HG03565 (cell line): Measurements from ENCODE around the gene LRRK1.

ENCODE experiments used
- ATAC-seq: cut with Tn5 transposase; IDR thresholded peaks from one replicate; pipeline ENCODE4 v1.9.1; 2021; ENCODE audit warnings: mild to moderate bottlenecking, moderate library complexity; ENCODE audit not compliant: unreplicated experiment

LRRK1 gene, protein sequence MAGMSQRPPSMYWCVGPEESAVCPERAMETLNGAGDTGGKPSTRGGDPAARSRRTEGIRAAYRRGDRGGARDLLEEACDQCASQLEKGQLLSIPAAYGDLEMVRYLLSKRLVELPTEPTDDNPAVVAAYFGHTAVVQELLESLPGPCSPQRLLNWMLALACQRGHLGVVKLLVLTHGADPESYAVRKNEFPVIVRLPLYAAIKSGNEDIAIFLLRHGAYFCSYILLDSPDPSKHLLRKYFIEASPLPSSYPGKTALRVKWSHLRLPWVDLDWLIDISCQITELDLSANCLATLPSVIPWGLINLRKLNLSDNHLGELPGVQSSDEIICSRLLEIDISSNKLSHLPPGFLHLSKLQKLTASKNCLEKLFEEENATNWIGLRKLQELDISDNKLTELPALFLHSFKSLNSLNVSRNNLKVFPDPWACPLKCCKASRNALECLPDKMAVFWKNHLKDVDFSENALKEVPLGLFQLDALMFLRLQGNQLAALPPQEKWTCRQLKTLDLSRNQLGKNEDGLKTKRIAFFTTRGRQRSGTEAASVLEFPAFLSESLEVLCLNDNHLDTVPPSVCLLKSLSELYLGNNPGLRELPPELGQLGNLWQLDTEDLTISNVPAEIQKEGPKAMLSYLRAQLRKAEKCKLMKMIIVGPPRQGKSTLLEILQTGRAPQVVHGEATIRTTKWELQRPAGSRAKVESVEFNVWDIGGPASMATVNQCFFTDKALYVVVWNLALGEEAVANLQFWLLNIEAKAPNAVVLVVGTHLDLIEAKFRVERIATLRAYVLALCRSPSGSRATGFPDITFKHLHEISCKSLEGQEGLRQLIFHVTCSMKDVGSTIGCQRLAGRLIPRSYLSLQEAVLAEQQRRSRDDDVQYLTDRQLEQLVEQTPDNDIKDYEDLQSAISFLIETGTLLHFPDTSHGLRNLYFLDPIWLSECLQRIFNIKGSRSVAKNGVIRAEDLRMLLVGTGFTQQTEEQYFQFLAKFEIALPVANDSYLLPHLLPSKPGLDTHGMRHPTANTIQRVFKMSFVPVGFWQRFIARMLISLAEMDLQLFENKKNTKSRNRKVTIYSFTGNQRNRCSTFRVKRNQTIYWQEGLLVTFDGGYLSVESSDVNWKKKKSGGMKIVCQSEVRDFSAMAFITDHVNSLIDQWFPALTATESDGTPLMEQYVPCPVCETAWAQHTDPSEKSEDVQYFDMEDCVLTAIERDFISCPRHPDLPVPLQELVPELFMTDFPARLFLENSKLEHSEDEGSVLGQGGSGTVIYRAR (N-terminal part only)

DNA sequence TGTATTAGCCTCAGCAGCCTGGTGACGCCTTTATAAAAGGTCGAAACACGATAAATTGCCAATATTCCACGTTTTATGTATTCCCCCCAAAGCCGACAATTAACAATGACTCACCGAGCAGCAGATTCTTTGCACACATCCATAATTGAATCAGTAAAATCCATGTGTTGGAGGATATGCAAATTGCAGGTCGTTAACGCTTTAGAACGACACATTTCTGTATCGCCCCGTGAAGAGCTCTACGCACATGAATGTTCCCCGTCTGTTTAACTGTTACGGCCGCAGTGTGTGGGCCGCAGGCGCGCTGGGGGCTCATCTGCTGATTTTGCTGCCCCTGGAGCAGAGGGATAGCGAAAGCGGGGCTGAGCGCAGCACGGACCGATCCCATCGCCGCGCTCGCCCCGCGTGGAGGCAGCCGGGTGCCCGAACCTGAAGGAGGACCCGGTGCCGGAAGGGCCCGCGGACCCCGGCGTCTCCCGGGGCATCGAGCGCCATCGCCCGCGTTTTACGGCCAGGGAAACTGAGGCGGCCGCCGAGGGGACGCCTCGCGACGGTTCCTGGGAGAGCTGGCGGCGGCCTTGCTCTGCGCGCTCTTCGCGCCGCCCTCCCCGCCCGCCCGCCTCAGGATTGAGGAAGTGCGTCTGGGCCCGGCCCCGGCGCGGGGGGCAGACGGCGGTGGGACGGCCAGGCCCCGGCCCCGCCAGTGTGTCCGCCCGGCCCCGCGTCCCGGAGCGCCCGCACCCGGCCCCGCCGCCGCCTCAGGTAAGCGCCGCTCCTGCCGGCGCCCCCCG, at the start of gene LRRK1:
TSS of gene LRRK1 (plus strand) at position 668 of the 791 bp plus-strand sequence. CDS start 5,276 bp downstream, outside the sequence.
- no peak for ATAC-seq

DNA sequence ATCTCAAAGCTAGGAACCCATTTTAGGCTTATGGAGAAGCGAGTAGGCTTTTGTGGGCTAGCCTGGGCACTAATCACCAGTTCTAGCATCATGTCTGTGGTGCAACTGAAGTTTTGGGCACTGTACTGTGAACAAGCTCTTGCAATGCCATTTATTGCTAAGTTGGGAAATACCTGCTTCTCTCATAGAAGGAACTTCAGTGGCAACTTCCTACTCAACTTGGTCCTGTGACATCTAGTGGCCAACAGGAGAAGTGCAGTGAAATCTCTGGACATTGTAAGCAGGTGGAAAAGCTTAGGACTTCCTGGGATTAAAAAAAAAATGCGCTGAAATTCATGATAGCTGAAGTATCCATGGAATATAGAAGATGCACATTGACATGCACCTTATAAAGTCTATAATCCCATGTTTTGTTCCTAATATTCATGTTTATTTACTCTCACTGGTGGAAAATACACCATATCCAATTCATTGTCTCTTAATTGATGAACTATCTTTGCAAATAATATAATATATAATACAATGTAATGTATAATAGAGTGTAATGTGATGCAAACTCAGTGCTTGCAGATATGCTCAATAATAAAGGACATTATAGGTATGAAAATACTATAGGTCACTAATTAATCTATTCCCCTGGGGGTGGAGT, 46.0 kb upstream of the LRRK1 start:
- peak; percentile 66 for ATAC-seq

DNA sequence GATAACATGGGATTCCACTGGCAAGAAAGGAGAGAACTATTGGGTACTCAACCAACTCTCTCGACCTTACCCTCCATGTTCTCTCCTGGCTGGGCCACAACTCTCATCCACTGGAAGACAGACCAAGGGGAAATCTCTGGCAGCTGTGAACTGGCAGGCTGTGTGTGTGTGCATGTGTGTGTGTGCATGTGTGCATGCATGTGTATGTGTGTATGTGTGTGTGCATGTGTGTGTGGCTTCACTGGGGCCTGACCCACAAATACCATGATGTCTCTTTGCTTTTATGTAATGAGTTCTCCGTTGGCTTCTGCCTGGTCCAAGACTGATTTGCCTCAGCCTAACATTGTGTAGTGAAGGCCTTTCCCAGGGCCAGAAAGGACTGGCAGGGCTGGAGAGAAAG, 43.7 kb upstream of the LRRK1 start:
- ATAC-seq: no peak

DNA sequence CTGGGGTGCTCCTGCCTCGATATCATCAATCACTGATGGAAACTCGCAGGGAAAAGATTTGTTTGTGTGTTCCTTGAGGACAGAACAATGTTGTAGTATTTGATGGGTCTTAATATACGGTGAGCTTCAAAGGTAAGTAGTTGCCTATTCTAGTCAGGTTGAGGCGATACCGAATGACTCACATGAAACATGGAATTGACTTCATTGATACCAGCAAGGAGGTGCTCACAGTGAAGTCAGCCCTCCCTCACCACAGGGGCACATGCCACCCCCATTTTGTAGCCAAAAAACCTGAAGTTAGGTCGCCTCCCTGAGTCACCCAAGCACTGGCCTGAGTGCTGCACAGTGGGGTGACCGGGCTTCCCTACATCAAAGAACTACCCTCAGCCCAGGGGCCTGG, 43.2 kb upstream of the LRRK1 start:
- no peak for ATAC-seq

DNA sequence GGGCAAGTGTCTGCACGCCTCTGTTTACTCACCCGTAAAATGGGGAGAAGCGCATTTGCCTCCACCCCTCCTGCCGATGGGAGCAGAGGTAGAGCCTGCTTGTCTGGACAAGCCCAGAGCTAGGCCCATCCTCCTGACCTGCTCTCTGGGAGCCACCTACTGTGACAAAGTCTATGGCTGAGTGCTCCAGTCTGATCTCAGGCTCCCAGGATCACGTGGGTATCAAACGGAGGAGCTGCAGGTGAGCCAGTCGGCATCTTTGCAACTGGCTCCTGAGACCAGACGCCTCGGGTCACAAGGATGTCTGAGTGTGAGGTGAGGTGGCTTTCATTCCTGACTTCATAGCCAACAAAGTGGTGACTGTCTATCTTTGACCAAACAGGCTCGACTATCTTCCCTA, 41.6 kb upstream of the LRRK1 start:
- ATAC-seq: no peak

DNA sequence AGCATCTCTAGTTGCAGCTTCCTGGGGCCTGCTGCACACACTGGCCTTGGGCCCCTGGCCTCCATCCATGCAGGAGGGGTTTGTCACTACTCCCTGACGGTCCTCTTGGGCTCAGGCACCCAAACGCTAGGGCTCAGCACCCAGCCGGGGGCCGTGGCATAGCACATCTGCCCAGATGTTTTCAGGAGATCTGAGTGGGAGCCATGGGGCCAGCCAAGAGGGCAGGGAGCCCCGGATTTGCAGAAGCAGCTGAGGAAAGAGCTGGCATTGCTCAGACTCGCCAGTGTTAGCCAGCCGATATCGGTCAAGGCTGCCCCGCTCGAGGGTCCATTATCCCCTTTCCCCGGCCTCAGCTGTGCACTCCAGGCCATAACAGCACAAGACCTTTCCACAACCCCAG, 41.0 kb upstream of the LRRK1 start:
- no peak for ATAC-seq

DNA sequence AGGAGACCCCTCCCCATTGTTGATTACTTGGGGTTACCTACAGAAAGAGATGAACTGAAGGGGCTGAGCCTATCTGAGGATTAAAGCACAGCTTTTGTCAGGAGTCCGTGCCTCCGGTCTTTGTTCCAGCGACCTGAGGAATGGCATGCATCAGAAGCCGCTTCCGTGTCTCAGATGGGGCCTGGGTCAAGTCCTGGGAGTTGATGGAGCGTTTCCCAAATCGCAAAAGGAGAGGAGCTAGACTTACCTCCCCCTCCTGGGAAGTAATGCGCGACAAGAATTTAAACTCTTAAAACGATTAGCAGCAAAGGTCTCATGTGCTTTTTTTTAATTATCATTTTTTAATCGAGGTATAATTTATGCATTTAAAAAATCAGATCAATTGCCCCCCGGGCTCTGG, 40.5 kb upstream of the LRRK1 start:
- no peak for ATAC-seq

DNA sequence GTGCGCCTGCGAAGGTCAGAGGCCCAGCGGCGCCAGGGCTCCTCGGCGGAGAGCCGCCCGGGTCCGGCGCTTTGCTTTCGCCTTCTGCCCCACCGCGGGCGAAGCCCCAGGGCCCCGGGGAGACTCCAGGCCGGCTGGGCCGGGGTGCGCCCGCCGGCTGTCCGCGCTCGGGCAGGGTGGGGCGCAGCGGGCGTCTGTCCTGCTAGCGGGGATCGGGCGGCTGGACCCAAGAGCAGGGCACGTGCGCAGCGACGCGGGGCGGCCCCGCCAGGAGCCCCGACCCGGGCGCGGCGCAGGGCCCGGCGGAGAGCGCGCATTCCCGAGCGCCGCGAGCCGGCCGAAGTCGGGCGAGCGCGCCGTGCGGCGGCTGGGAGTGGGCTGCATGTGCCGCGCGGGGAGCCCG, 40.1 kb upstream of the LRRK1 start:
- no peak for ATAC-seq

DNA sequence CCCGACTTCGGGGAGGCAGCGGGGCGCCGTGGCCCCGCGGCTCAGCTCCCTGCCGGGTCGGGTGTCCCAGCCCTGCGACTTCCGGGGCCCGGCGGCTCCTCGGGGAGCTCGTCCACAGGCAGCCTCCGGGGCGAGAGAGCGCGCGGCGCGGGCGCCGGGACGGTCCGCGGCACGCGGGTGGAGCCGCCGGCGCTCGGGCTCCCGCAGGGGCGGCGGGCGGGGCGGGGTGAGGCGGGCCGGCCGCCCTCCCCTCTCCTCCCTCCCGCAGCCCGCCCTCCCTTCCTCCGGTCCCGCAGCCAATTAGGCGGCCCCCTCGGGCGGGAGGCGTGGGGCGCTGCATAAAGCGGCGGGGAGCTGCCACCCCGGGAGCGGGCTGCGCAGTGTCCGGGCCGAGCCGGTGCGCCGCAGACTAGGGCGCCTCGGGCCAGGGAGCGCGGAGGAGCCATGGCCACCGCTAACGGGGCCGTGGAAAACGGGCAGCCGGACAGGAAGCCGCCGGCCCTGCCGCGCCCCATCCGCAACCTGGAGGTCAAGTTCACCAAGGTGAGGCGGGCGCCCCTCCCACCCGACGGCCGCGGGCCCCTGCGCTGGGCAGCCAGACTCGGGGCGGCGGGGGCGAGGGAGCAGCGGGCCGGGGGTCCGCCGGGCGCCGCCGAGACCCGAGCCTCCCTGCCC, 39.6 kb upstream of the LRRK1 start, which contains the start of gene ALDH1A3:
TSS of gene ALDH1A3 (plus strand) at position 368 of the 675 bp plus-strand sequence. CDS start at position 445, 77 bp downstream.
- no peak for ATAC-seq

DNA sequence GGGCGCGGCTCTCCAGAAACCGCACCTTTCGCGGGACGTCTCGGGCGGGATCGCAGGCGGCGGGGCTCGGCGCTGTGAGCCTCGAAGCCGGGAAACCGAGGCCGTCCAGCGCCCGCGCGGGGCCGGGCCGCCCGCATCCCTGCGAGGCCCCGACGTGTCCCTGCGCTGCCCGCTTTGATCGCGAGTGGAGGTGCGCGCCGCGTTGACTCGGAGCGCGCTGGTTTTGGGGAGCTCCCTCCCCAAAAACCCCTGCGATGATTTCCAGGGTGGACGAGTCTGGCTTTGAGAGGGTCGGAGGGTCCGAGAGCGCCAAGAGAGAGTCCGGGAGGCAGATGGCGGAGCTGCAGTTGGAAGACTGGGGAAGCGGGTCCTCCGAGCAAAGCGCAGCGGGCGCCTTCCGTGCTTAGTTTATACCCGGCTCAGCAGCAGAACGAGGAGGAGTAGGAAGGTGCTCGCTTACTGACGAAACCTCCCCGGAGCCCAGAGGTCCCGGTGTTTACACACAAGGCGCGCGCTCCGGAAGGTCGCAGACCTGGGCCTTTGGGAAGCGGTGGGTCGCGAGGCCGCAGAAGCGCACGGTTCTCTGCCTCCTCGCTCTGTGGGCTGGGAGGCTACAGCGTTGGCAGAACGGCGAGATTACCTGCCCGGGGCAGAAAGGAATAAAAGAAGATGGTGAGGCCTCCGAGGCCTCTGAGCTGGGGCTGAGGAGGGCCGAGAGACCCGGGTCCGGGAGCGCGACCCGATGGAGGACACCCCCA, 38.8 kb upstream of the LRRK1 start:
- ATAC-seq: no peak

DNA sequence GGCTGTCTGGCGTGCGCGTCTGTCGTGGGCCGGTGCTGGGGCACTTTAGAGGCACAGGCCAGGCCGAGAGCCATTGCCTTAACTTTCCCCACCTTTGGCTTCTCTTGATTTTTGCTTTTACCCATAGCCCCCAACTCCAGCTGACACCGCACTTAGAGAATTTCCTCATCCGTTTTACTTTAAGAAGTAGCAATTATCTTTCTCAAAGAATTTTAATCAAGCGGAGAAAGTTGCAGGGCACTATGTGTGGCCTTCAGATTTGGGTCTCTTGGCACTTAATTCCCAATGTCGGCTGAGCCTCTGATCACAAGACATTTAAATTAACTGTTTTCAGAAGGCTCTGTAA, 38.3 kb upstream of the LRRK1 start:
- no peak for ATAC-seq

DNA sequence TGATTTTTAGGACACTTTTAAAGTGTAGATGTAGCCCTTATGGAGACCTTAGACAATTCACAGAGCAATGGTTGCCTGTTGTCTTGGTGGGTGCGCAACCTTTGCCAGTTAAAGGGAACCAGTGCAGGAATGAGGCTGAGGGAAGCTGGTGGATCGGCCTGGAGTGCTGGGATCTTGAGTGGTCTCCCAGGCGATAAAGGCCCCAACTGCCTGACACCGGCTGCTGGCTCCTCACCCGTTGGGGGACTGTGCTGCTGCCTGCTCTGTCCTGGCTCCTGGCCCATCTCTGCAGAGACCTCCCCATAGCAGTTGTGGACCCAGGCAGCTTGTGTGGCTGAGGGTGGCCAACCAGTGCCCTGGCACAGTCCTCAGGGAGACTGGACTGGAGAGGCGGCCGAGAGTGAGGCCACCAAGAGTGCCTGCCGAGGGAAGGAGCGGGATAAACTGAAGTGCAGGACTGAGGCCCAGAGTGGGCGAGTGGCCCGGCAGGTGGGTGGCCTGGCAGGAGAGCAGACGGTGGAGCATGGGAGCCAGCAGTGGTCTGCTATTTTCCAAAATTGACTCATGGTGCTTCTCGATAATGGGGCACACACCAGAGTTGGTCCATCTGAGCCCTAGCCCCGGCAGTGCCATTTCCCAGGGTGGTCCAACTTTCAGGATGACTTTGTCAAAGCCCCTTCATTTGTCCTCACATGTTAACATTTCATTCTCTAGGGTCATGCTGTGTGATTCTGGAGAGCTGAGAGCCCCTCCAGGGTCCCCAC, 37.4 kb upstream of the LRRK1 start:
- ATAC-seq: no peak

DNA sequence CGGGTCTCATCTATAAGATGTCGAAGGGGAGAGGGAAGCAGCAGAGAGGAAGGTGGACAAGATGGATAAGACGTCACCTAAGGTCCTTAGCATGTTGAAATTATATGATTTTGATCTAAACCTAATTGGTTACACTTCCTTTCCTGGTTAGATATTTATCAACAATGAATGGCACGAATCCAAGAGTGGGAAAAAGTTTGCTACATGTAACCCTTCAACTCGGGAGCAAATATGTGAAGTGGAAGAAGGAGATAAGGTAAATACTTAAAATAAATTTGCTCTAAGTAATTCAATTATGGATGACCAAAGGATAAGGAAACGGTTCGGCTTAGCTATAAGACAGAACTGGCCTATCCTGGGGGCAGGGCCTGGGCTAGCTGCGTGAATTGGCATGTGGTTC, 34.0 kb upstream of the LRRK1 start:
- ATAC-seq: no peak

DNA sequence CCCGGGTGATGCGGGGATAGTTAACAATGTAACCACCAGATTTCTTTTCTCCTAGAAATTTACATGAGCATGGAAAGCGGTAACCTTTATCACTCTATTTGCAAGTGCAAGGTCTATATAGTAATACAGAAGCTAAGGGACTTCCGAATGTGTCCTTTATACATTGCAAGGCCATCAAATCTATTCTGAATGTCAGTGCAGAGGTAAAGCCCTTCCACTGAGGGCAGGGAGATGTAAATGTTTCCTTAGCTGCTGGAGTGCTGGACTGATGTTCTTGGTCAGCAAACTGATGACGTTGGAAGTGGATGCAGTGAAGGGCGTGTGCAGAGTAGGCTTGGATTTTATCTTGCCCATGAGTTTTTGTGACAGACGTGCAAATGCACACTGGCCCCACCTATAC, 33.3 kb upstream of the LRRK1 start:
- ATAC-seq: no peak

DNA sequence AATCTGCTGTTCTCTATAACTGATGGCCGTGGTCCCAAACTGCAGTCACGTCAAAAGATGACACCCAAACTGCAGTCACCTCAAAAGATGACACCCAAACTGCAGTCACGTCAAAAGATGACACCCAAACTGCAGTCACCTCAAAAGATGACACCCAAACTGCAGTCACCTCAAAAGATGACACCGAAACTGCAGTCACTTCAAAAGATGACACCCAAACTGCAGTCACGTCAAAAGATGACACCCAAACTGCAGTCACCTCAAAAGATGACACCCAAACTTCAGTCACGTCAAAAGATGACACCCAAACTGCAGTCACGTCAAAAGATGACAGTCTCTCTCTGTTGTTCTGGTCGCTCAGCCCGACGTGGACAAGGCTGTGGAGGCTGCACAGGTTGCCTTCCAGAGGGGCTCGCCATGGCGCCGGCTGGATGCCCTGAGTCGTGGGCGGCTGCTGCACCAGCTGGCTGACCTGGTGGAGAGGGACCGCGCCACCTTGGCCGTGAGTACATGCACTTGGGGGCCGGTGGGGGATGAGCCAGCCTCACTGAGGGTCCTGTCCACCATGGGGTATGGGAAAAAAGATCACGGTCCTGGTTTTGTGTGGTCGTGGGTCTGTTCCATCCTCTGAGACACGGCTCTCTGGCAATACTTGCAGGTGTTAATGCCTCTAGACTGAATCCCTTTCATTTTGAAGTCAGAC, 31.8 kb upstream of the LRRK1 start:
- no peak for ATAC-seq

DNA sequence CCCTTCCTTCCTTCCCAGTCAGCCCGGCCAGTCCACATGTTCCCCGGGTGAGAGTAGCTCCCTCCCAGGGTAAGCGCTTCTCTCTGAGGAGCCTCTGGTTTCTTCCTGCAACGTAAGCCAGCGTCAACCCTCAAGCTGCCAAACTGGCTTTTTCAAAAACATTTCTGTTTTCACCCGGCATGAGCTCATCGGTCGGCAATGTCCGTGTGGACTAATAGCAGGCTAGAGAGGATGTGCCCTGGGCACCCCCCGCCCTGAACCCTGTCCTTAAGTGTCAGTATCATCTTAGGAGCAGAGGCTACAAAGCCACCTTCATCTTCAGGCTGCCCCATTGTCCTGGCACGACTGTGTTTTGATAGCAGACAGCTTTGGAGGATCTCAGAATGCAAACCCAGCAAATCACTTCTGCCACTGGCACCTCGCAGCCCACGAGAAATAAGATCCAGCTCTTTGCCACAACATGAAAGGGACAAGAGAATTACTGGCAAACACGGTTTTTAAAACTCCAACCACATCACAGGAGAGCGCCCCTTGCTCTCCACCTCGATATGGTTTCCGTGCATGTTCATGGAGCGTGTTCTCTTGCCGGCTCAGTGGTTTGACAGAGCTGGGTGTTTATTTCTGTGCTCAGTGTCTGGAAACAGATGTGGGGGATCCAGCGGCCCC, 29.6 kb upstream of the LRRK1 start:
- no peak for ATAC-seq
